Natural killer cell treated with Interleukin-12 subunit alpha and Interleukin-12 subunit beta and Interleukin-15 and Interleukin-18, amount 100 ng/mL, for 72 hours (primary cell): Measurements from ENCODE around the gene PLA2G2F. TPM values are rescaled to one million over a fixed set of nuclear protein-coding genes. Genes with fewer than 3 reads are reported as not detected.

Source experiments
- ATAC-seq, 2 donors: fragments of 150-1000 bp; cut with Tn5 transposase in 1 of 2; sonication (Bioruptor Pico), chemical (Tn5 transposase) in 1 of 2; 2 replicates each; pipeline ENCODE4 v1.10.0; 2021
- DNase-seq: peaks from one replicate; pipeline ENCODE4 v3.0.0; 2022; ENCODE audit warnings: low spot score
- H3K27ac Mint-ChIP-seq, 2 donors: 1 replicate in 1 of 2; 2 replicates in 1 of 2; pipeline ENCODE4 v1.8.0; 2022; ENCODE audit warnings: mixed read lengths in 2 of 2, mild to moderate bottlenecking in 1 of 2, moderate library complexity in 1 of 2
- H3K27me3 Mint-ChIP-seq, 2 donors: 1 replicate in 1 of 2; 2 replicates in 1 of 2; pipeline ENCODE4 v1.8.0; 2022; ENCODE audit warnings: mixed read lengths in 2 of 2
- H3K36me3 Mint-ChIP-seq: one replicate; pipeline ENCODE4 v1.8.0; 2022; ENCODE audit warnings: mixed read lengths
- H3K4me1 Mint-ChIP-seq, 2 donors: 1 replicate in 1 of 2; 2 replicates in 1 of 2; pipeline ENCODE4 v1.8.0; 2022; ENCODE audit warnings: low read depth in 2 of 2, mixed read lengths in 2 of 2, mild to moderate bottlenecking in 1 of 2
- H3K4me3 Mint-ChIP-seq: one replicate; pipeline ENCODE4 v1.8.0; 2022; ENCODE audit warnings: mixed read lengths
- H3K9me3 Mint-ChIP-seq: 2 replicates; pipeline ENCODE4 v1.8.0; 2022; ENCODE audit warnings: mixed read lengths
- total RNA-seq, 2 donors: library from RNA; stranded (reverse); gene quantifications; one replicate each; pipeline ENCODE4 v1.2.3, GENCODE V29; 2022

PLA2G2F gene
- total RNA-seq, 2 donors from 2014 or later = not detected

- DNase-seq (no peak), ATAC-seq (no peak)
- Mint-ChIP-seq H3K36me3 (no peaks in the 10 kb centered on the region), H3K4me3 (no peak overlapping the region), H3K27ac (no peak overlapping the region), H3K4me1 (no peaks in the 10 kb centered on the region), H3K9me3 (no peaks in the 10 kb centered on the region), H3K27me3 (peaks cover 0 to 3% of the 10 kb centered on the region in 2 donors)
Measured at GRCh38 chr1:20142001-20142710, 3.0 kb downstream of the PLA2G2F start.

DNA sequence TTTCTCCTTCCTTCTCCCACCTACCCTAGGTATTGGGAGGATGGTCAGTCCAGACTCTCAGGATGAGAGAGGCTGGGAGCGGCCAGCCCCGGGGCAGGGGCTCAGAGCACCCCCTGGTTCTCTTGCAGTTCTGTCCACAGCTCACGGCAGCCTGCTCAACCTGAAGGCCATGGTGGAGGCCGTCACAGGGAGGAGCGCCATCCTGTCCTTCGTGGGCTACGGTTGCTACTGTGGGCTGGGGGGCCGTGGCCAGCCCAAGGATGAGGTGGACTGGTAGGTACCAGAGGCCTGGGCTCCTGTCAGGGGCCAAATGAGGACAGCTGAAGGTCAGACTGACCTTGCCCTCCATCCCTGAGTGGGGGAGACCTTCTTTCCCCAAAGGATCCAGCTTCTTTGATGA, 4.2 kb downstream of the PLA2G2F start:
- no peaks in the 10 kb centered on the region for H3K4me1 Mint-ChIP-seq
- H3K36me3 Mint-ChIP-seq = no peaks in the 10 kb centered on the region
- no peak for ATAC-seq
- H3K9me3 Mint-ChIP-seq = no peaks in the 10 kb centered on the region
- H3K4me3 Mint-ChIP-seq = no peak overlapping the region
- no peak overlapping the region for H3K27ac Mint-ChIP-seq
- DNase-seq = no peak
- no peaks in the 10 kb centered on the region for H3K27me3 Mint-ChIP-seq

DNA sequence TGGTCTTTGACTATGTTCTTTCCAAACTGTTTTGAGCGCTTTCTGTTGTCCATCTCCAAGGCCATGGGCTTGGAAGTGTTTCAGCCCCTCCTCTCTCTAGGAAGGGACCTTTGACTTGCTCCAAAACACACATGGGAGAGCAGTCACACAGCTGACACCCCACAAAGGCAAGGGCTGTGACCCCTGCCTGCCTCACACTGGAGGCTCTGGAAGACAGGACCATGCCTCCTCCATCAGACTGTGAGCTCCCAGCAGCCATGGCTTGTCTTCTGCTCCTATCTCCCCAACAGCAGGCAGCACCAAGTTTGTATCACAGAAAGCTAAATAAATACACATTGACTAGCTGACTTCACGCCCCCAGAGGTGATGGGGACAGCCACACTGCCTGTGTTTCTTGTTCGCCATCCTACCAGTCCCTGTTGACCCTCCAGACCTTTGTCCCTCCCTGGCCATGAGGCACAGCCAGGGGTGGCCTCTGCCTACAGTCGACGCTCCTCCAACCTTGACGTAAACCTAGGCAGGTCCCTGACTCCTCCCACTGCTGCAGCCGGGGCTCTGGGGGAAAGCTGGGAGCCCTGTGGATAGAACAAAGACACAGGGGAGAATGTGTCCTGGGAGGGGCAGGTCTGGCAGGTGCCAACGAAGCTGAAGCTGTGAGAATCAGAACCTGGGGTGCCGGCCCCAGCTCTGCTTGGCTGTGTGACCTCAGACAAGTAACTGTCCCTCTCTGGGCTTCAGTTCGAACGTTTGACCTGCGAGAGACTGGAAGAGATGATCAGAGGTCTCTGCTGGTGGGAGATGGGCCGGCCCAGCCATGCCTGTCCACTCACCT, 4.8 kb downstream of the PLA2G2F start:
- H3K27me3 Mint-ChIP-seq = no peaks in the 10 kb centered on the region
- no peak for DNase-seq
- no peaks in the 10 kb centered on the region for H3K9me3 Mint-ChIP-seq
- H3K4me3 Mint-ChIP-seq = no peak overlapping the region
- H3K36me3 Mint-ChIP-seq = no peaks in the 10 kb centered on the region
- no peak for ATAC-seq
- H3K4me1 Mint-ChIP-seq = no peaks in the 10 kb centered on the region
- H3K27ac Mint-ChIP-seq = no peak overlapping the region

DNA sequence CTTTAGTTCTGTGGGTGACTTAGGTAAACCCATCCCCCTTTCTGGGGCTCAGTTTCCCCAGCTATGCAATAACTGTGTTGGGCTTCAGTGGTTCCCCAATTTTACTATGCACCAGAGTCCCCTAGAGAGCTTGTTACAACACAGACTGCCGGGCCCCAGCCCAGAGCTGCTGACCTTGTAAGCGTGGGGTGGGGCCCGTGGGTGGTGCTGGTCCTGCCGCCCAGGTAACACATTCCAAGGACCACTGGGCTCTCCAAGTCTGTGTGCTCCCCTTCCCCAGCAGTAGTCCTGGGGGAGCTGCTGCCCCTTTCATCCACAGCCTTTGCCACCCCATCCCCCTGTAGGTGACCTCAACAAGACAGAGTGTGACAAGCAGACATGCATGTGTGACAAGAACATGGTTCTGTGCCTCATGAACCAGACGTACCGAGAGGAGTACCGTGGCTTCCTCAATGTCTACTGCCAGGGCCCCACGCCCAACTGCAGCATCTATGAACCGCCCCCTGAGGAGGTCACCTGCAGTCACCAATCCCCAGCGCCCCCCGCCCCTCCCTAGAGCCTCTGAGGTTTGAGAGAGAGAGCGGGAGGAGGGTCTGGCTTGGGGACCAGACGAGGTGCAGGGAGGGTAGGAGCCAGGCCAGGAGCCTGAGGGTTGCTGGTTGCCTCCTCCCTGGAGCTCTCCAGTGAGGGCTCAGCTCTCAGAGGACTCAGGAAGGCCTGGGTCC, 8.9 kb downstream of the PLA2G2F start:
- H3K36me3 Mint-ChIP-seq = no peaks in the 10 kb centered on the region
- H3K4me1 Mint-ChIP-seq = peaks cover 5 to 7% of the 10 kb centered on the region in 2 donors
- ATAC-seq (no peak), DNase-seq (no peak)
- no peak overlapping the region for H3K4me3 Mint-ChIP-seq
- H3K27ac Mint-ChIP-seq = no peak overlapping the region
- no peaks in the 10 kb centered on the region for H3K9me3 Mint-ChIP-seq
- no peaks in the 10 kb centered on the region for H3K27me3 Mint-ChIP-seq

- Mint-ChIP-seq H3K27ac (no peak overlapping the region), H3K27me3 (no peaks in the 10 kb centered on the region), H3K36me3 (no peaks in the 10 kb centered on the region), H3K9me3 (no peaks in the 10 kb centered on the region), H3K4me3 (no peak overlapping the region), H3K4me1 (peaks cover 5 to 7% of the 10 kb centered on the region in 2 donors)
- DNase-seq (peak; percentile 47), ATAC-seq (no peak)
Measured at GRCh38 chr1:20148571-20149500, 9.7 kb downstream of the PLA2G2F start.

GRCh38 chr1:20149601-20150325, 10.6 kb downstream of the PLA2G2F start:
- DNase-seq (peak; percentile 22), ATAC-seq (no peak)
- peaks cover 10 to 13% of the 10 kb centered on the region in 2 donors for H3K4me1 Mint-ChIP-seq
- H3K27me3 Mint-ChIP-seq = no peaks in the 10 kb centered on the region
- H3K9me3 Mint-ChIP-seq = no peaks in the 10 kb centered on the region
- no peaks in the 10 kb centered on the region for H3K36me3 Mint-ChIP-seq
- no peak overlapping the region for H3K27ac Mint-ChIP-seq
- H3K4me3 Mint-ChIP-seq = no peak overlapping the region

DNA sequence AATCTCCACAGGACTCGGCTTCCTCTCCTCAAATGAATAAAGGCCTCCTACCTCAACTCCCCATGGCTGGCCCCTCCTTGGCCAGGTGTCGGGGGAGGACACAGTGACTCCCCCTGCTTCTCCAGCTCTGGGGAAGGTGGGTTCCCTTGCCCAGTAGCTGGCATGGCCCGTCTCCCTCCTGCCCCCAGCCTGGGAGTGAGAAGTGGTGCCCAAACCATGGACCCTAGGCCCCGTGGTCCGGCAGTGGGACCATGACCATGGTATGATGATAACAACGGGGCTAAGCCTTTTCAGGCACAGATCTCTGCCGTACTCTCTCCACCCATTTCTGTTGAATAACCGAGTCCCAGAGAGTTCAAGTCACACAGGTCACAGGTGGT, 11.2 kb downstream of the PLA2G2F start:
- DNase-seq (peak; percentile 51), ATAC-seq (no peak)
- no peak overlapping the region for H3K27ac Mint-ChIP-seq
- H3K4me3 Mint-ChIP-seq = no peak overlapping the region
- no peaks in the 10 kb centered on the region for H3K27me3 Mint-ChIP-seq
- H3K36me3 Mint-ChIP-seq = no peaks in the 10 kb centered on the region
- H3K4me1 Mint-ChIP-seq = peaks cover 13 to 14% of the 10 kb centered on the region in 2 donors
- H3K9me3 Mint-ChIP-seq = no peaks in the 10 kb centered on the region

DNA sequence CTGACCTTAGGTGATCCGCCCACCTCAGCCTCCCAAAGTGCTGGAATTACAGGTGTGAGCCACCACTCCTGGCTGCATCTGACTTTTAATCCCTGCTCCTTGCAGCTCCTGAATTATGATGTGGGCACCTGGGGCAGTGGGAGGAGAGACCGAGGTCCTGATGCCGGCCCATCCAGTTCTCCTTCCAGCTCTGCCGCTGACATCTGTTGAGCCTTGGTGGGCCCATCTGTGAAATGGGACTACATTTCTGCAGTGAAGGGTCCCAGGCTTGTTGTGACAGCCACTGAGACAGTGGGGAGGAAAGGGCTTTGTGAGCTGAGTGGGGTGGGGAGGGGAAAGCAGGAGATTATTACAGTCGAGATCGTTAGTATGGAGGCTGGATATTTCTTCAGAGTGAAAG, 11.8 kb downstream of the PLA2G2F start:
- DNase-seq (peak; percentile 13), ATAC-seq (no peak)
- H3K27me3 Mint-ChIP-seq = no peaks in the 10 kb centered on the region
- no peaks in the 10 kb centered on the region for H3K36me3 Mint-ChIP-seq
- no peaks in the 10 kb centered on the region for H3K9me3 Mint-ChIP-seq
- H3K27ac Mint-ChIP-seq = no peak overlapping the region
- H3K4me1 Mint-ChIP-seq = peaks cover 13 to 14% of the 10 kb centered on the region in 2 donors
- no peak overlapping the region for H3K4me3 Mint-ChIP-seq

GRCh38 chr1:20151906-20152598, 12.9 kb downstream of the PLA2G2F start:
- Mint-ChIP-seq H3K36me3 (no peaks in the 10 kb centered on the region), H3K4me1 (peaks cover 13 to 14% of the 10 kb centered on the region in 2 donors), H3K27ac (no peak overlapping the region), H3K27me3 (no peaks in the 10 kb centered on the region), H3K9me3 (no peaks in the 10 kb centered on the region), H3K4me3 (peak overlapping the region; percentile 73)
- DNase-seq (peak; percentile 83), ATAC-seq (peak; percentile 85 to 88)

DNA sequence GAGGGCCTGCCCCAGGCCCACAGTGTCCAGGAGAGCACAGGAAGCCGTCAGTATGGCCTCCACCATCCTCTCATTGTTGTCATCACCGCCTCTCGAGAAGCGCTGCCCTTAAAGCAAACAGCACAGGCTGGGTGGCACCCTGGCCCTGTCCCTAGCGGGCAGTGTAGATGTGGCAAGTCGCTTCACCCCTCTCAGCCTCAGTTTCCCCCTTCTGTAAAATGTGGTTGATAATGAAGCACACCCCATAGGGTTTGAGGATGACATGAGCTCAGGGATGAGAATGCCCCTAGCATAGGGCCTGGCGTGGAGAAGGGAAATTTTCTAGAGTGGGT, 13.4 kb downstream of the PLA2G2F start:
- ATAC-seq = peak; percentile 22 to 26
- H3K36me3 Mint-ChIP-seq = no peaks in the 10 kb centered on the region

DNA sequence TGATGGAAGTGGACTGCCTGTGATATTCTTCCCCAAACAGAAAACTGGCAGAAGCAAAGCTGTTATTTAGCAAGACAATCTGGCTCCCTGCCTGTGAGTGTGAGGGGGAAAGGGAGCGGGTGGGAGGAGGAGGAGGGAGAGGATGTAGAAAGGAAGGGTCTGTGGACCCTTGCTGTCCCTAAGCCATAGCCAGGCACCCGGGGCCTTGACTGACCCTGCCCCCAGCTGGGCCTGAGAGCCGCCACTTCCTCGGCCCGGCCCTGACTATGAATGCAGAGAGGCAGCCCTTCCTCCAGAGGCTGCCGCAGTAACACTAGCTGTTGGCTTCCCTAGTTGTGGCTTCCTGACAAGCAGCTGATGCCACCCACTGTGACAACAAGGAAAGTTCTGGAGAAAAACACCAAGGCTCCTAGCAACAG, 13.9 kb downstream of the PLA2G2F start:
- no peaks in the 10 kb centered on the region for H3K9me3 Mint-ChIP-seq
- H3K4me1 Mint-ChIP-seq = peaks cover 13 to 14% of the 10 kb centered on the region in 2 donors
- H3K4me3 Mint-ChIP-seq = no peak overlapping the region
- ATAC-seq (no peak), DNase-seq (no peak)
- H3K36me3 Mint-ChIP-seq = no peaks in the 10 kb centered on the region
- H3K27ac Mint-ChIP-seq = no peak overlapping the region
- H3K27me3 Mint-ChIP-seq = no peaks in the 10 kb centered on the region

More for the DNA sequence above, 13.4 kb downstream of the PLA2G2F start:
- Mint-ChIP-seq H3K9me3 (no peaks in the 10 kb centered on the region), H3K27me3 (no peaks in the 10 kb centered on the region), H3K4me1 (peaks cover 13 to 14% of the 10 kb centered on the region in 2 donors), H3K4me3 (peak overlapping the region; percentile 73), H3K27ac (no peak overlapping the region)
- DNase-seq = no peak

DNA sequence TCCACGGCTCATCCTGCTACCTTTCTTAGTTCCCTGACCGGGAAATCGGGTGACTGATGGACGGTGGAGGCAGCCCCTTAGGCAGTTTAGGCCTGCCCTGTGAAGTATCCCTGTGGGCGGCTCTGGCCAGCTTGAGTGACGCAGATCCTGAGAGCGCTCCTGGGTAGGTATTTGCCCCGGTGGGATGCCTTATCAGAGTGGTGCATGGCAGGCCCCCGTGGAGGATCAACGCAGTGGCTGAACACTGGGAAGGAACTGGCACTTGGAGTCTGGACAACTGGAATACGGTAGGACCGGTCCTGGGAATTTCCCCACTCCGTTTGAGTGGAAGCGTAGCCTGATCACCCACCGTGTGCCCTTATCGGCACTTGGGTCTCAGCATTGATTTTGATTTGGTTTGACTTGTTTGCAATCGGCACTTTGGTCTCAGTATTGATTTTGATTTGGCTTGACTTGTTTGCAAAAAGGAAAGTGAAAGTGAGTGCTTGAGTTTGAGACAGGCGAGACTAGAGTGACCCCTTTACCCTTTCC, 15.2 kb downstream of the PLA2G2F start:
- DNase-seq (no peak), ATAC-seq (no peak)
- no peaks in the 10 kb centered on the region for H3K36me3 Mint-ChIP-seq
- H3K27me3 Mint-ChIP-seq = no peaks in the 10 kb centered on the region
- peak overlapping the region; percentile 18 for H3K4me3 Mint-ChIP-seq
- peak overlapping the region in 1 of 2 donors; percentile 9 for H3K27ac Mint-ChIP-seq
- H3K9me3 Mint-ChIP-seq = no peaks in the 10 kb centered on the region
- H3K4me1 Mint-ChIP-seq = peaks cover 13 to 14% of the 10 kb centered on the region in 2 donors
